Measurements from ENCODE around the gene CYP2J2. TPM values are rescaled to one million over a fixed set of nuclear protein-coding genes. Genes with fewer than 3 reads are reported as not detected.
"Not testable (repeated sequence)": the region's sequence is repeated elsewhere in the genome, so short reads cannot be mapped to it uniquely, and the experiment has no call there.

The CYP2J2 gene
- total RNA-seq, 1 experiment from 2014 or later, result 1.5 TPM

- DNase-seq (ENCODE audit: low read depth), result no peak
Measured at GRCh38 chr1:59871746-59872145, 54.8 kb downstream of the CYP2J2 start.

- DNase-seq (ENCODE audit: low read depth), result no peak
Measured at GRCh38 chr1:59866462-59866861, 60.1 kb downstream of the CYP2J2 start.

- DNase-seq (ENCODE audit: low read depth), result no peak
Measured at GRCh38 chr1:59857679-59858354, 68.8 kb downstream of the CYP2J2 start.

- no peak for DNase-seq (ENCODE audit: low read depth)
Measured at GRCh38 chr1:59856725-59857338, 69.7 kb downstream of the CYP2J2 start.

- not testable (repeated sequence) for DNase-seq (ENCODE audit: low read depth)
Measured at GRCh38 chr1:59855297-59855696, 71.3 kb downstream of the CYP2J2 start.

GRCh38 chr1:59852117-59852516, 74.5 kb downstream of the CYP2J2 start:
- no peak for DNase-seq (ENCODE audit: low read depth)

- no peak for DNase-seq (ENCODE audit: low read depth)
Measured at GRCh38 chr1:59846895-59847282, 79.7 kb downstream of the CYP2J2 start.

GRCh38 chr1:59846209-59846894, 80.2 kb downstream of the CYP2J2 start:
- no peak for DNase-seq (ENCODE audit: low read depth)

GRCh38 chr1:59845091-59845490, 81.5 kb downstream of the CYP2J2 start:
- no peak for DNase-seq (ENCODE audit: low read depth)

Small RNA genes within 50 kb of the gene (small RNA-seq; reads per million reads assigned to genes)
- not detected for gene RN7SL475P

Other genes with a start within 250 kb of the CYP2J2 start
- gene HOOK1, start 111.8 kb downstream of the CYP2J2 start, total RNA-seq (2014; rRNA removed; shearing (Covaris generic)), result not detected in 2 replicates
- gene C1orf87, start 147.0 kb upstream of the CYP2J2 start, total RNA-seq (2014; rRNA removed; shearing (Covaris generic)), result not detected in 2 replicates